GM18861 (cell line): ENCODE data around the gene UBD.

Experiments
- ATAC-seq: cut with Tn5 transposase; IDR thresholded peaks from one replicate; pipeline ENCODE4 v1.9.1; 2021; ENCODE audit not compliant: unreplicated experiment

The UBD gene

DNA sequence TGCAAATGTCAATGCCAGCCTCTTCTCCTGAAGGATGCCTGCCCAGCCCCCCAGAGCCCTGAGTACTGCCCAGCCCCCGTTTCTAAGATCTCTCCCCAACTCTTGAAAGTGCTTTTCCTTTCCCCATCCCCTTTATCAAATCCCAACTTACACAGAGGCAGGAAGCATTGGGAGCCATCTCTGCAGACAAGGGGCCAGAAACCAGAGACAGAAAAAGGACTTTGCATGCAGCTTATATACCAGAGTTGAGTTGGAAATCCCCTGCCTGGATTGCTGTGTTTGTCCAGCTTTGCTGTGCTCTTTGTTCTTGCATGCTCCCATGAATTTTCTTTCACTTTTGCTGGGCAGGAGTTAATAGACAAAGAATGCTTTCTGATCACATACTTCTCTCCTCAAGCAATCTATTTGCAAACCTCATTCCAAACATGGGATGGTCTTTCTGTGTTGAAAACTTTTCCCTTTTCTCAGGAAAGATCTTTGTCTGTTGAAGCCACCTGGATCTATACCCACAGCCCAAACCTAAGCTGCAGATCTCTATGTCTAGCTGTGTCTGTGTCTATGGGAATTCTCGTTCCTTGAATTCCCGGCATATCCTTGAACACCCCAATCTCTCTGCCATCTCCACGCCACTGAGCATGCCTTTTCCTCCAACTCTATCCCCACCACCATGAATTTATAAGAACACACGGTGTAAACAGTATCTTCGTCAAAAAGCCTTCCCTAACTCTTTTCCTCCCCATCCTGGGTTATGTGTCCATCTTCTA, at the start of gene UBD:
Gene UBD, minus strand, starts transcription at position 209 of the 764 bp plus-strand sequence. Its CDS starts 31 bp downstream, at position 178.
- ATAC-seq: no peak

DNA sequence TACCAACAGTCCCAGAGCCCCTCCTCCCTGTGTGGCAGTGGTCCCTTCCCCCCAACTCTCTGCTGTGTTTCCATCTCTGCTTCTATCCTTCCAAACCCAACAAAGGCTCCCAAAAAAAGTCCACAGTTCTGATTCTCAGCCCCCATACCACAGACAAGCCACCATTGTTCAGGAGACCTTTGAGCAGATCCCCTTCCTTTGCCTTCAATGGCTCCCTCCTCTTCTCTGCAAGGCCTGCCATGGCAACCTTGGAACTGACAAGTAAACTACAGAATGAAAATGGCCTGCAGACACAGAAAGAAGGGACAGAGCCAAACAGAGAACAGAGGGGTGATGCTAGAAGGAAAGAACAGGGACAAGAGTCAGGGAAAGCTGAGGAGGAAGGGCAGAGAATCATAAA, 48.6 kb upstream of the UBD start:
- no peak for ATAC-seq

DNA sequence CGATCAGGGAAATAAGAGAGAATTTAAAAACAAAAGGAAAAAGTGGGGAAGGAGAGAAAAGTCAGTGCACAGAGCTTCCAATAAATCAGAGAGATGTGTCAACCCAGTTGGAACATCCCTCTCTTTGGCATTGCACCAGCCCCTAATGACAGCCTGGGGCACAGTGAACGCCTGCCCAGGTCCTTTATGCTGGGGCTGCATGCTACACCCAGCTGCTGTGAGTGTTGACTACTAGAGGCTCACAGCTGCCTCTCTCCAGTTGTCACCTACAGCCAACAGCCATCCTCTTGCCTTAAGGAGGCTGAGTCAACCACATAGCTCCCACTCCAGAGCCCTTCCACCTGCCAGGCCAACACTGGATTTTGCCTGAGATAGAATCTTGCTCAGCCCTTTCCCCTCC, 44.4 kb upstream of the UBD start:
- no peak for ATAC-seq

DNA sequence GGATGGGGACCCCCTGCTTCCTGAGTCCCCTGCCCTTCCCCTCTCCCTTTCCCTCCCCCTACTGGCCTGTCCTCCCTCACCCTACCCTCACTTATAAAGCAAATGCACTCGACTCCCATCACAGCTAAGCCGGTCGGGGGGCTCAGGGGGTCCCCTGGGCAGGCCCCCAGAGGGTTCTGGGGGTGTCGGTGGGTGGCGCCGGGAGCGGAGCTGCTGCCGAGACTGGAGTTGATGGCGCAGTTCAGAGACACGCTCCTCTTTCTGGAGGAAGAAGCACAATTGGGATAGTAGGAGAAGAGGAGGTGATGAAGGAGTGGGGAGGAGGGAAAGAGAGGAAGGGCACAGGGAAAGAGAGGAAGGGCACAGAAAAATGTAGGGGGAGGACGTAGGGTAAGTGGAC, 43.9 kb upstream of the UBD start:
- ATAC-seq: no peak

DNA sequence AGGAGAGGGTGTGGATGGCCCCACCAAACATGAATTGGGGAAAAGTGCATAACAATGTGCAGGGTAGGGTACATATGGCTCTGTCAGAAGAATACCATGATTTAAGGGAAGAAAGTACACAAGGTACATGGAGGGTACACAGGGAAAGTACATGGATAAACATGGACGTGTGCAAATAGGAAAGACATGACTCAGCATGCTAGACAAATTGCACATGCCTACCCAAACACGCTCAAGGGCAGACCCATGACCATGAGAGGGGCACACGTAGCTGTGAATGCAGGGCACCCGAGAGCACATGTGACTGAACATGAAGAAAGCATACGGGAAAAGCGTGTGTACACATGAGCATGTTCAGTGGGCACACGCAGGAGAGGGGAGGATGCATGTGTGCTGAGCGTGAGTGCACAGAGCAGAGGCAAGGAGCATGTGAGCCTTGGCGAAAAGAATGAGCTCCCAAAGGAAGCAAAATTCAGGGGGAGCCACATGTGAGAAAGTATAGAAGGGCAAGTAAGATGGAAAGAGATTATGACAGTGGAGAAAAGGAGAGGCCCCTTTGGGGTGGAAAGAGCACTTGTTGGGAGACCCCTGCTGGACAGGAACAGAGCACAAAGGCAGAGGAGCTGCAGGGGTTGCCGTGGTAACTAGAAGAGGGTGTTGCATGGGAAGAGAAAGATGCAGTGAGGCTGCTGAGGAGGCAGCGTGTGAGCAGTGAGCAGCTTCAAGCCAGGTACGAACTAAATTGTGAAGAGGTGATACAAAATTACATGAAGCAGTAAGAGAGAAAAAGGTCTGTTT, 43.2 kb upstream of the UBD start:
- ATAC-seq: no peak

DNA sequence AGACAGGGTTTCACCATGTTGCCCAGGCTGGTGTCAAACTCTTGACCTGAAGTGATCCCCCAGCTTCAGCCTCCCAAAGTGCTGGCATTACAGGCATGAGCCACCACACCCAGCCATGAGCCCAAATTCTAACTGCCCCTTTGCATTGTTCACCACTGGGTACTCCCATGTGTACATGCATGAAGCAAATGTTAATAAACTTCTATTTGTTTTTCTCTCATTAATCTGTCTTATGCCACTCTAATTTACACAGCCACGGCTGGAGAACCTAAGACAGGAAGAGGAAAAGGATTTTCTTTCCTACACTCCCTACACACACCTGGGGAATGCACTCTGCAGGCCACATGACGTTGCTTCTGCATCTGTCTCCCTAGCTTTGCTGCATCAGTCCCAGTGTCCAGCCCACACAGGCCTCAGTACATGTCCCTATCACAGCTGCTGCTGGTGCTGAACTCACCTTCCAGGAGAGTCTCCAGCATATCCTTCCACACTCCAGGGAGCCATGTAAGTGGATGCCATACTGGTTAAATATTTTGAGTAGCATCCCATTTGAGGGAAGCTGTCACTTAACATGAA, 38.7 kb upstream of the UBD start:
- no peak for ATAC-seq

DNA sequence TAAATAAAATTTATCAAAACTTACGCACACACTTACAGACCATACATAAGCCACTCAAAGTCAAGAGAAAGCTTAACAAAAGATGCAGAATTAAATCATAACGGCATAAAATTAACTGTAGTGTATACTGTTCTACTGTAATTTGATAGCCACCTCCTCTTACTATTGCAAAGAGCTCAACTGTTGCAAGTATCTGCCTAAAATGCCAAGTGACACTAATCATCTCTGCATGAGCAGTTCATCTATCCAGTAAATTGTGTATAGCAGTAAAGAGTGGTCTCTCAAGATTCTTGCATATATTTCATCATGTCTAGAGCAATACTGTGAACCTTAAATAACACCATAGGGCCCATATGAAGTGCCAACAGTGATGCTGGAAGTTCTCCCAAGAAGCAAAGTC, 37.7 kb upstream of the UBD start:
- ATAC-seq: no peak

DNA sequence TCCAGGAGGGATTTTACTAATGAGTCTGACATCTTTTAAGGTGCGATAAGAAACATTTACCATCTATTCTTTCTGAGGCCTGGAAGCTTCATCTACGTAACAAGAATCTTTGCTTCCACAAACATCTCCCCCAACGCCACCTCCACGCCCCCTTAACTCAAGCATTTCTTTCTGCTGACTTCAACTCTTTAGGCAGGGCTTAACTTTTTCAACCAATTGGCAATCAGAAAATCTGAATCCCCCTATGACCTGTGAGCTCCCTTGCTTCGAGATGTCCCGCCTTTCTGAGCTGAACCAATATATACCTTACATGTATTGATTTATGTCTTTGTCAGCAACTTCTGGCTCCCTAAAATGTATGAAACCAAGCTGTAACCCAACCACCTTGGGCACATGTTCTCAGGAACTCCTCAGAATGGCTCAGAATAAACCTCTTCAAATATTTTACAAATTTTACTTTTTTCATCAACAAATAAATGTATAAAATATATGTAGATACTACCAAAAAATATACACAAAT, 36.9 kb upstream of the UBD start:
- ATAC-seq: no peak

DNA sequence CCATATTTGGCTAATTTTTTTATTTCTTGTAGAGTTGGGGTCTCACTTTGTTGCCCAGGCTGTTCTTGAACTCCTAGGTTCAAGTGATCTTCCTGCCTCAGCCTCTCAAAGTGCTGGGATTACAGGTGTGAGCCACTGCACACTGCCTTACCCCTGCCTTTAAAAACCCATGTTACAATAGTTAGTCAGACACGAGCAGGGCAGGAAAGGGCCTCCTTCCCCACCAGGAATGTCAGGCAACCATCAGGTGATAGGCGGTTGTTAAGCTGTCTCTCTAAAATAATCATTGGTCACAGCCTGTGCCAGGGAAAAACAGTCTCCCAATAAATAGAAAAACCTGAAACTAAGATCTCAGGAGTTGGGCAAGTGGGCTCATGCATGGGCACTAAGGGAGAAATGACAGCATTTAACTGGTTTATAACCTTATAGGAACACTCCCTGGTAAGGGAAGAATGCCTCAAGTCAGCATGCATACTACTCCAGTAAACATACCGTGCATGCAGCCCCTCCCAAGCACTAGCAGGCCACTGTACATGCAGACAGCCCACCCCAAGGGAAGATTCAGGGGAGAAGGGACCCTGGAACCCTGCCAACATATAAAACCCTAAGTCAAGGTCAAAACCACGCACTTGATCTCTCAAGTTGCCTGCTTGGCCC, 33.8 kb upstream of the UBD start:
- no peak for ATAC-seq

DNA sequence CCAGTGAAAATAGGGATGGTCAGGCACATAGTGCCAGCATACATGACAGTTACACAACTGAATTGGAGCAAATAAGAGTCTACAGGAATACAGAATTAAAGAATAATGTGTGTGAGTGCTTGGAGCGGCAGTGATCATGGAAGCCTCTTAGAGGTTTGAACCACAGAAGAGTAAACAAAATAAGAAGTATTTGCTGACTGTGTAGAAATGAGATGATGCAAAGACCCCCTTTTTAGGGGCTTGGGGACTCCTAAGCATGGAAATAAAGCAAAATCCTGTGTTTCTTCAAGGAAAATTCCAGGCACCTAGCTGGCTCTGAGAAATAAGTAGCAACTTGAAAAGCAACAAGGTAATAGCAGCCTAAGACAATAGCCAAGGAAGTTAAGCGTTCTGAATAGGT, 32.1 kb upstream of the UBD start:
- no peak for ATAC-seq

DNA sequence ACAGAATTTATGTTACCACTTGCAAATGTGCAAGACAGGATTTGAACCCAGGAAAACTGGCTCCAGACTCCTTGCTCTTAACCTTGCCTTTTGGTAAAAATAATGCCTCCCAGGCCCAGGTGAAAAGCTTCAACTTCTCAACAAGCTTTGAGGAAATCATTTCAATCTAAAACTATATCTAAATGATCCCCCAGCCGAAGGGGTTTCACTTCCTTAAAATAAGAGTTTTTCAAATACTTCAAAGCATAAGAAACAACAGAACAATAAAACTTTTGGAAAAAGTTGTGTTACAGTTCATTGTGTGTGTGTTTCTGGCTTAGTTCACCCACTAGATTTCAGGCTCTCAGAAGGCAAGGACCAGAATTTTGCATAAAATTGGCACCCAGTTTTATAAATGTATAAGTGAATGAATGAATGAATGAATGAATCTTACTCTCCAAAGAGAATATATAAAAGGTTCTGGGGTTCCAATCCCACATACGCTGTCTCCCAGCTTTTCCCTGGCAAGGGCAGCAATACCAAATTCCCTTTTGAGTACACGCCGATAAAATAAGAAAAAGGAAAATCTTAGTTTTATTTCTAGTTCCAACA, 30.8 kb upstream of the UBD start:
- ATAC-seq: no peak

DNA sequence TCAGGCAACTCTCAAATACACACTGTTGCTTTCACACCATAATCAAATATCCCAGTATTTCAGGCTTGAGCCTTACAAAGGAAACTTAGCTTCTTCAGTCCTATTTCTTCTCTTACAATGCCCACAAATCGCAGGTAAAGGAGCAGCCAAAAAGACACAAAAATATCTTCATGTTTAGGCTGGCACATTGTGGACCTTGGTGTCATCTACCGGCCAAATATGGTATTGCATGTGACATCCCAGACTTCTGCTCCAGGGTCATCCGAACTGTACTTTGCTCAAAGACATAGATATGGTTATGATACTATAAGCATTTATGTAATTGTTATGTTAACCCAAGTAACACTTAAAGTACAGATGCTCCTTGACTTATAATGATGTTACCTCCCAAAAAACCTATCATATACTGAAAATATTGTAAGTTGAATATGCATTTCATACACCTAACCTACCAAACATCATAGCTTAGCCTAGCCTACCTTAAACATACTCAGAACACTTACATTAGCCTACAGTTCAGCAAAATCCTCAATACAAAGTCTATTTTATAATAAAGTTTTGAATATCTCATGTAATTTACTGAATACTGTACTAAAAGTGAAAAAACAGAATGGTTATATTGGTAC, 30.0 kb upstream of the UBD start:
- ATAC-seq: no peak

DNA sequence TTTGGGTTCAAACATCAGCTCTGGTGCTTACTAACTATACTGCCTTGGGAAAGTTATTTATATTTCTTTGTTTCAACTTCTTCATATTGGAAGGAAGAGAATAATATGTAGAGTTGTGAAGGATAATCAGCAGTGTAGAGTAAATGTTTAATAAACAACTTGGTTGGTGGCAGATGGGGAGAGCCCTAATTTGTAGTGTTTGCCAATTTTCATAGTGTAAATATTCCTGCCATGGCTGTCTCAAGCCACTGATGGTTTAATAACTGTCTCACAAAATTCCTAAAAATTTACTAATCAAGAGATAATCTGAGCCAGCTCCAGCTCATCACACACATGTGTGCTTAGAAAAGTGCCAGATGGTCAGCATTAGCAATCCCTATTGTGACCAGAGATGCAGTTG, 25.3 kb upstream of the UBD start, which contains the start of gene OR2H2:
Gene OR2H2, plus strand, starts transcription at position 301 of the 400 bp plus-strand sequence. CDS start 2,824 bp downstream, outside the sequence.
- ATAC-seq: no peak

DNA sequence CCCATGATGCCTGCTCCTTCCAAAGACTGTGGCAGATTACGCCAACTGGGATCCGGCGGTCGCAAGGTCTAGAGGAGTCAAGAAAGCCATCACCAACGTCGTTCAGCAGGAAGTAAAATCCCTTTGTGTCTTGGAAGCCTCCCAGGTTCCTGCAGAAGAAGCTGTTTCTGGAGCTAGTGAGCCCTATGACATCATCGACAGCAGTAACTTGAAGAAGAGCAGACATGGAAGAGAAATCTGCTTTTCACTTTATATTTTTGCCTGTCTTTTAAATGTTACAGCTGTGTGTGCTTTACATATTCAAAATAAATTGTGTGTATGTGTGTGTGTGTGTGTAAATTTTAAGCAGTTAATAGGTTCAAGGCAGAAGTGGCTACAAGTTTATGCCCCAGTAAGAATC, 18.0 kb upstream of the UBD start:
- ATAC-seq: no peak

DNA sequence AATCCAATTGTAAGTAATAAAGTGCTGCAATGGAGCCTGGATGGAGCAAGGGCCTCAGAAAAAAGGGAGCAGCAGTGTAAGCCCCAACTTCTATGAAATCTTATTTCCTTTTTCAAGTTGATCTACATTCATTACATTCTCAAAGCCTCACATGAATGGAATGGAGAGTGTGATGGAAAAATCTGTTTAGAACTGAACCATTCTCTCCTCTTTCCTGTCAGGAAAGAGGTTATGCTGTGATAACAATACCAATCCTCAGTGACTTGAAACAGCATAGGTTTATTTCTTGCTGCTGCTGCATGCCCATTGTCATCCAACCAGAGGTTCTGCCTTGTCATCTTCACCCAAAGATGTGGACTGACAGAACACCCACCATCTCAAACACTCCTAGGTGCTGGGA, 16.5 kb upstream of the UBD start:
- no peak for ATAC-seq

DNA sequence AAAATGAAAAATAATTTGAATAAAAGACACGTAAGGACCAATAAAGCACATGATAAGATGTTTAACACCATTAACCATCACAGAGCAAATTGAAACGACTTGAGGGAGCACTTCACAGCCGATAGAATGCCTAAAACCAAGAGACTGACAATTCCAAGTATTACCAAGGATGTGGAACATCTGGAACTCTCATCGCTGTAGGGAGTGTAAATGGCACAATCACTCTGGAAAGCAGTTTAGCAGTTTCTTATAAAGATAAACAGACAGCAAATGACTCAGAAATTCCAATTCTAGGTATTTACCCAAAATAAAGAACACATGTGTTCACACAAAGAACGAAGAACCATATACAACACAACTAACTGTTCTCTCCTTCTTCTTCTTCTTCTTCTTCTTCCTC, 8.5 kb upstream of the UBD start:
- ATAC-seq: no peak

DNA sequence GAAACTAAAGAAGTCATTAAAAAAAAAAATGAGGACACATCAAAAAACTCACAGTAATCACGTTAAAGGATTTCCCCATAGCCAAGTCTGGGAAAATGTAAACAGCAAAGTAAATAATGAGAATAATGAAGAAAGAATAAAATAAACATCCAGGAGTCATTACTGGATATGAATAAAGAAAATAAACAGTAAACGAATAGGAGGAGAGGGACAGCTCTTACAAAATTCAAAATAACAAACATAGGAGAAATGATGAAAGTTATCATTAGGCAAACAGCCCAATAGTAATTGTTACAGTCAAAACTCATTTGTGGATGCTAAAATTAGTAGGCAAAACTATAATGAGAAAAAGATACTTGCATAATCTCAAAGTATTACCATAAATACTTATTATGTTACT, 8.0 kb upstream of the UBD start:
- ATAC-seq: no peak

DNA sequence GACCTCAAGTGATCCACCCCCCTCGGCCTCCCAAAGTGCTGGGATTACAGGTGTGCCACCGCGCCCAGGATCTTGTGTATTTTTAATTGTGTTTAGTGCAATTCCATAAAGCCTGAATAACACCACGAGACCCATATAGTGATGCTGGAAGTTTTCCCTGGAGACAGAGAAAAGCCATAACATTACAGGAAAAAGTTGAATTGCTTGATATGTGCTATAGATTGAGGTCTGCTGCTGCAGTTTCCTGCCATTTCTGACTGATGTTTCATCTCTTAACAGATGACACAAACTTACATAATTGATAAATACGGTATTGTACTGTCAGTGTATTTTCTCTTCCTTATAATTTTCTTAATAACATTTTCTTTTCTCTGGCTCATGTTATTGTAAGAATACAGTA, 7.3 kb upstream of the UBD start:
- no peak for ATAC-seq

DNA sequence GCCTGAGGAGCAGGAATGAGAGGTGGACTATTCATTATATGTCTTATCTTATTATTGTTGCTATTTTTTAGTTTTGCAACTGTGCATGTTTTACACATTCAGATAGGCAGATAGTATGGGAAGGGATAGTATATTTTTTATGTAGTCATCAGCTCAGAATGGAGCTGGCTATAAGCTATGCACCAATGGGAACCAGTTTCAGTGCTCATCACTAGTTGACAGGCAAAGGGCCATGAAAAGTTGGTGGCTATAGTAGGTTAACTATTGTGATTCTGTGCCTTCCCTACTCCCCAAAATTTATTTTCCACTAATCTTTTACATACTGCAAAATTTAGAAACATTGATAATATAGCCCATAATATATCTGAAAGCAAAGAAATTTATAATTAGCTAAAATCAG, 5.3 kb upstream of the UBD start:
- ATAC-seq: no peak

DNA sequence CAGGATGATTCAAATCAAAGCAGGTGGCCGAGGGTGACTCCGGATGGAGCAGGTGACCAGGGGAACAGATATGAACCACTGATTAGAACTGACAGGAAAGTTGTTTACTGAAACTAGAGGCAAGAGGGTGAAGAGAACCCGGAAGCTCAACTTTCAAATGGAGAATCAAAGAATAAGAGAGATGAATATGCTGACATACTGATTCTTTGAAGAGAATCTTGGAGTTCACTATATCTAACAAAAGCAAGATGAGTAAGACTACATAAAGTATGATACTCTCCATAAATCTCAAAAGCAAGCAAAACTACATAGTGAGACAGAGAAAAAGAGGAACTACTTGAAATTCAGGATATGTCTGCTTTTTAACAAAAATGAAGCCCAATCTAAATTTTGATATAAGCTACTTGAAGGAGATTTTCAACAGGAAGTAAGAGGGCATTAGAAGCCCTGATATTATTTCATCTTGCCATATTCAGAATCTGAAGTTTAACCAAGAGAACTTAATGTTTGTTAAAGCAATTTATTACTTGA, 4.0 kb upstream of the UBD start:
- ATAC-seq: no peak
